ENCODE data around the gene UBR4.

DNA sequence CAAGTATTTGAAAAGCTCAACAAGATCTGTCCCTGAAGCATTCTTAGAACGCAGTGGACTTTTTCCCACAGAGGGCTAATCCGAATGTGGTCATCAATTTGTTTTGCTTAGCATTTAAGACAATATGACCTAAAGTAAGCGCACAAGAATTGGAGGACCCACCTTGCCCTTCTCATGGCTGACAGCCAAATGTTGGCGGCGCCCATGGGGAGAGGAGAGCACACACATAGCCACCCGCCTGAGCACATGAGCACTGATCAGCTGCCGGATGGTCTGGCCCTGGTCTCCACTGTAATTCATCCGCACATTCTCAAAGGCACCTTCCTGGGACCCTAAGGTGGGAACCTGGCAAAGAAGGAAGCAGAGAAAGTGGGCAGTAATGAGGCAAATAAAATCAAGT, 52.4 kb downstream of the UBR4 start:
- TF ChIP-seq, protein P1, sequence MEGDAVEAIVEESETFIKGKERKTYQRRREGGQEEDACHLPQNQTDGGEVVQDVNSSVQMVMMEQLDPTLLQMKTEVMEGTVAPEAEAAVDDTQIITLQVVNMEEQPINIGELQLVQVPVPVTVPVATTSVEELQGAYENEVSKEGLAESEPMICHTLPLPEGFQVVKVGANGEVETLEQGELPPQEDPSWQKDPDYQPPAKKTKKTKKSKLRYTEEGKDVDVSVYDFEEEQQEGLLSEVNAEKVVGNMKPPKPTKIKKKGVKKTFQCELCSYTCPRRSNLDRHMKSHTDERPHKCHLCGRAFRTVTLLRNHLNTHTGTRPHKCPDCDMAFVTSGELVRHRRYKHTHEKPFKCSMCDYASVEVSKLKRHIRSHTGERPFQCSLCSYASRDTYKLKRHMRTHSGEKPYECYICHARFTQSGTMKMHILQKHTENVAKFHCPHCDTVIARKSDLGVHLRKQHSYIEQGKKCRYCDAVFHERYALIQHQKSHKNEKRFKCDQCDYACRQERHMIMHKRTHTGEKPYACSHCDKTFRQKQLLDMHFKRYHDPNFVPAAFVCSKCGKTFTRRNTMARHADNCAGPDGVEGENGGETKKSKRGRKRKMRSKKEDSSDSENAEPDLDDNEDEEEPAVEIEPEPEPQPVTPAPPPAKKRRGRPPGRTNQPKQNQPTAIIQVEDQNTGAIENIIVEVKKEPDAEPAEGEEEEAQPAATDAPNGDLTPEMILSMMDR (IDR thresholded peaks at IDR 0.05), result no peak
- TF ChIP-seq, protein P2, sequence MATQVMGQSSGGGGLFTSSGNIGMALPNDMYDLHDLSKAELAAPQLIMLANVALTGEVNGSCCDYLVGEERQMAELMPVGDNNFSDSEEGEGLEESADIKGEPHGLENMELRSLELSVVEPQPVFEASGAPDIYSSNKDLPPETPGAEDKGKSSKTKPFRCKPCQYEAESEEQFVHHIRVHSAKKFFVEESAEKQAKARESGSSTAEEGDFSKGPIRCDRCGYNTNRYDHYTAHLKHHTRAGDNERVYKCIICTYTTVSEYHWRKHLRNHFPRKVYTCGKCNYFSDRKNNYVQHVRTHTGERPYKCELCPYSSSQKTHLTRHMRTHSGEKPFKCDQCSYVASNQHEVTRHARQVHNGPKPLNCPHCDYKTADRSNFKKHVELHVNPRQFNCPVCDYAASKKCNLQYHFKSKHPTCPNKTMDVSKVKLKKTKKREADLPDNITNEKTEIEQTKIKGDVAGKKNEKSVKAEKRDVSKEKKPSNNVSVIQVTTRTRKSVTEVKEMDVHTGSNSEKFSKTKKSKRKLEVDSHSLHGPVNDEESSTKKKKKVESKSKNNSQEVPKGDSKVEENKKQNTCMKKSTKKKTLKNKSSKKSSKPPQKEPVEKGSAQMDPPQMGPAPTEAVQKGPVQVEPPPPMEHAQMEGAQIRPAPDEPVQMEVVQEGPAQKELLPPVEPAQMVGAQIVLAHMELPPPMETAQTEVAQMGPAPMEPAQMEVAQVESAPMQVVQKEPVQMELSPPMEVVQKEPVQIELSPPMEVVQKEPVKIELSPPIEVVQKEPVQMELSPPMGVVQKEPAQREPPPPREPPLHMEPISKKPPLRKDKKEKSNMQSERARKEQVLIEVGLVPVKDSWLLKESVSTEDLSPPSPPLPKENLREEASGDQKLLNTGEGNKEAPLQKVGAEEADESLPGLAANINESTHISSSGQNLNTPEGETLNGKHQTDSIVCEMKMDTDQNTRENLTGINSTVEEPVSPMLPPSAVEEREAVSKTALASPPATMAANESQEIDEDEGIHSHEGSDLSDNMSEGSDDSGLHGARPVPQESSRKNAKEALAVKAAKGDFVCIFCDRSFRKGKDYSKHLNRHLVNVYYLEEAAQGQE (IDR thresholded peaks at IDR 0.05; ENCODE audit: insufficient read depth in 1 of 2, low read depth in 2 of 2, low read length in 1 of 2), result no peak

Measured in Panc1 (cell line).